ENCODE results near the gene ZNF837. TPM values are rescaled to one million over a fixed set of nuclear protein-coding genes. Genes with fewer than 3 reads are reported as not detected.

ZNF837 gene
- total RNA-seq, 1 donor from 2014 or later = 1.4 TPM

GRCh38 chr19:58325311-58326022 lies 55.4 kb downstream of the ZNF837 start:
- H3K27me3 ChIP-seq = no peaks in the 10 kb centered on the region
- H3K36me3 ChIP-seq = no peaks in the 10 kb centered on the region
- Mint-ChIP-seq H3K27me3 (ENCODE audit: insufficient read depth, low read depth) (no peaks in the 10 kb centered on the region), H3K36me3 (peaks cover 5% of the 10 kb centered on the region), H3K9me3 (no peaks in the 10 kb centered on the region), H3K4me1 (peaks cover 16% of the 10 kb centered on the region), H3K4me3 (no peak overlapping the region), H3K27ac (no peak overlapping the region)
- H3K4me2 ChIP-seq = peak overlapping the region; percentile 87
- H3K4me3 ChIP-seq = peak overlapping the region; percentile 82
- peak overlapping the region; percentile 62 for H3K9ac ChIP-seq
- H3K9me3 ChIP-seq (ENCODE audit: low read depth) = no peaks in the 10 kb centered on the region
- H3F3A ChIP-seq (ENCODE audit: low read depth) = no peaks in the 10 kb centered on the region
- H3K27ac ChIP-seq = no peak overlapping the region
- peaks cover 19% of the 10 kb centered on the region for H4K20me1 ChIP-seq (ENCODE audit: low read depth)
- peaks cover 19% of the 10 kb centered on the region for H3K79me2 ChIP-seq (ENCODE audit: low read depth)
- no peak overlapping the region for H2AFZ ChIP-seq (replicated peaks)
- peaks cover 5% of the 10 kb centered on the region for H3K4me1 ChIP-seq
- TF ChIP-seq EZH2 (IDR thresholded peaks at IDR 0.05) (no peak), EZH2phosphoT487 (IDR thresholded peaks at IDR 0.05) (no peak), CTCF (IDR thresholded peaks at IDR 0.05) (no peak)
- DNase-seq (ENCODE audit: low spot score) = no peak

- no peaks in the 10 kb centered on the region for H3K79me2 ChIP-seq (ENCODE audit: low read depth)
- H4K20me1 ChIP-seq (ENCODE audit: low read depth) = peaks cover 53% of the 10 kb centered on the region
- no peak overlapping the region for H2AFZ ChIP-seq (replicated peaks)
- Mint-ChIP-seq H3K4me3 (no peak overlapping the region), H3K27ac (no peak overlapping the region), H3K4me1 (no peaks in the 10 kb centered on the region), H3K9me3 (no peaks in the 10 kb centered on the region), H3K27me3 (ENCODE audit: insufficient read depth, low read depth) (no peaks in the 10 kb centered on the region), H3K36me3 (peaks cover 26% of the 10 kb centered on the region)
- H3K4me1 ChIP-seq = no peaks in the 10 kb centered on the region
- no peaks in the 10 kb centered on the region for H3K27me3 ChIP-seq
- DNase-seq (ENCODE audit: low spot score) = no peak
- no peaks in the 10 kb centered on the region for H3K9me3 ChIP-seq (ENCODE audit: low read depth)
- H3K9ac ChIP-seq = no peak overlapping the region
- no peak overlapping the region for H3K27ac ChIP-seq
- TF ChIP-seq CTCF (IDR thresholded peaks at IDR 0.05) (no peak), EZH2phosphoT487 (IDR thresholded peaks at IDR 0.05) (no peak), EZH2 (IDR thresholded peaks at IDR 0.05) (no peak)
- H3K4me2 ChIP-seq = no peak overlapping the region
- H3F3A ChIP-seq (ENCODE audit: low read depth) = peaks cover 7% of the 10 kb centered on the region
- no peak overlapping the region for H3K4me3 ChIP-seq
- H3K36me3 ChIP-seq = no peaks in the 10 kb centered on the region
Measured at GRCh38 chr19:58319241-58319640, 61.6 kb downstream of the ZNF837 start.

GRCh38 chr19:58318297-58318696 lies 62.5 kb downstream of the ZNF837 start:
- no peak overlapping the region for H3K4me3 ChIP-seq
- DNase-seq (ENCODE audit: low spot score) = no peak
- Mint-ChIP-seq H3K27me3 (ENCODE audit: insufficient read depth, low read depth) (no peaks in the 10 kb centered on the region), H3K4me1 (no peaks in the 10 kb centered on the region), H3K27ac (no peak overlapping the region), H3K4me3 (no peak overlapping the region), H3K36me3 (peaks cover 35% of the 10 kb centered on the region), H3K9me3 (peaks cover 2% of the 10 kb centered on the region)
- peaks cover 7% of the 10 kb centered on the region for H3F3A ChIP-seq (ENCODE audit: low read depth)
- H3K79me2 ChIP-seq (ENCODE audit: low read depth) = no peaks in the 10 kb centered on the region
- peaks cover 53% of the 10 kb centered on the region for H4K20me1 ChIP-seq (ENCODE audit: low read depth)
- H3K36me3 ChIP-seq = peaks cover 6% of the 10 kb centered on the region
- no peak overlapping the region for H3K27ac ChIP-seq
- H3K9me3 ChIP-seq (ENCODE audit: low read depth) = no peaks in the 10 kb centered on the region
- no peaks in the 10 kb centered on the region for H3K4me1 ChIP-seq
- H3K4me2 ChIP-seq = no peak overlapping the region
- TF ChIP-seq EZH2 (IDR thresholded peaks at IDR 0.05) (no peak), EZH2phosphoT487 (IDR thresholded peaks at IDR 0.05) (no peak), CTCF (IDR thresholded peaks at IDR 0.05) (no peak)
- no peak overlapping the region for H3K9ac ChIP-seq
- no peaks in the 10 kb centered on the region for H3K27me3 ChIP-seq
- no peak overlapping the region for H2AFZ ChIP-seq (replicated peaks)

Small RNAs within 50 kb of the gene (microRNA-seq; reads per million reads assigned to microRNA genes)
- not detected for gene MIR4754
- gene MIR6806 = not detected

Small RNAs within 50 kb of the gene (small RNA-seq; reads per million reads assigned to genes)
- not detected for gene MIR4754
- not detected for gene MIR6806
- gene RNA5SP473 = not detected

Other genes starting within 250 kb of the ZNF837 start
- gene ZNF329, start 230.2 kb downstream of the ZNF837 start, total RNA-seq (ENCODE audit: low replicate concordance) = 28.4 and 36.2 TPM in 2 replicates
- gene ZNF274, start 198.0 kb downstream of the ZNF837 start, total RNA-seq (ENCODE audit: low replicate concordance) = 39.3 and 43.0 TPM in 2 replicates
- 86.0 and 104 TPM in 2 replicates for gene ZNF544, start 152.1 kb downstream of the ZNF837 start, total RNA-seq (ENCODE audit: low replicate concordance)
- gene ZNF8, start 102.1 kb downstream of the ZNF837 start, total RNA-seq (ENCODE audit: low replicate concordance) = 18.6 and 24.0 TPM in 2 replicates
- 49.8 and 49.9 TPM in 2 replicates for gene ERVK3-1, start 75.7 kb downstream of the ZNF837 start, total RNA-seq (ENCODE audit: low replicate concordance)
- gene ZSCAN22, start 54.0 kb downstream of the ZNF837 start, total RNA-seq (ENCODE audit: low replicate concordance) = 1.5 and 2.4 TPM in 2 replicates
- gene A1BG, start 27.5 kb downstream of the ZNF837 start, total RNA-seq (ENCODE audit: low replicate concordance) = 7.5 and 37.1 TPM in 2 replicates
- gene ZNF497, start 18.3 kb downstream of the ZNF837 start, total RNA-seq (ENCODE audit: low replicate concordance) = 3.7 and 8.0 TPM in 2 replicates
- 1,938 and 2,407 TPM in 2 replicates for gene RPS5, start 6.2 kb upstream of the ZNF837 start, total RNA-seq (ENCODE audit: low replicate concordance)
- 0.62 TPM in 1 of 2 replicates, not detected in the other for gene RNF225, start 14.6 kb upstream of the ZNF837 start, total RNA-seq (ENCODE audit: low replicate concordance)
- gene ZNF584, start 27.6 kb upstream of the ZNF837 start, total RNA-seq (ENCODE audit: low replicate concordance) = 6.9 and 9.3 TPM in 2 replicates
- 1.0 and 1.4 TPM in 2 replicates for gene ZNF132, start 59.1 kb upstream of the ZNF837 start, total RNA-seq (ENCODE audit: low replicate concordance)
- gene ZNF324B, start 70.6 kb upstream of the ZNF837 start, total RNA-seq (ENCODE audit: low replicate concordance) = 3.2 TPM in 2 replicates
- gene ZNF324, start 86.0 kb upstream of the ZNF837 start, total RNA-seq (ENCODE audit: low replicate concordance) = 4.2 and 14.8 TPM in 2 replicates
- gene ZNF446, start 95.3 kb upstream of the ZNF837 start, total RNA-seq (ENCODE audit: low replicate concordance) = 4.4 and 13.2 TPM in 2 replicates
- 11.2 and 17.1 TPM in 2 replicates for gene SLC27A5, start 131.0 kb upstream of the ZNF837 start, total RNA-seq (ENCODE audit: low replicate concordance)
- 2.2 and 12.8 TPM in 2 replicates for gene ZBTB45, start 138.8 kb upstream of the ZNF837 start, total RNA-seq (ENCODE audit: low replicate concordance)
- 390 and 678 TPM in 2 replicates for gene TRIM28, start 163.0 kb upstream of the ZNF837 start, total RNA-seq (ENCODE audit: low replicate concordance)
- gene CHMP2A, start 174.1 kb upstream of the ZNF837 start, total RNA-seq (ENCODE audit: low replicate concordance) = 141 and 148 TPM in 2 replicates
- gene UBE2M, start 177.6 kb upstream of the ZNF837 start, total RNA-seq (ENCODE audit: low replicate concordance) = 59.3 and 73.3 TPM in 2 replicates
- gene MZF1, start 192.3 kb upstream of the ZNF837 start, total RNA-seq (ENCODE audit: low replicate concordance) = 8.4 and 32.3 TPM in 2 replicates